ENCODE data around the gene RAET1L.
"Not testable (repeated sequence)": the region's sequence is repeated elsewhere in the genome, so short reads cannot be mapped to it uniquely, and the experiment has no call there.

Gene RAET1L

GRCh38 chr6:150027806-150028565 is 2.7 kb upstream of the RAET1L start:
- no peak for TF ChIP-seq CTCF (conservative IDR thresholded peaks at IDR 0.05; ENCODE audit: control insufficient read depth, insufficient read depth, low read depth, low read length)
- no peak for DNase-seq (ENCODE audit: low read depth)
- H3K4me3 ChIP-seq (ENCODE audit: control insufficient read depth, low read depth, low read length), result no peak overlapping the region

GRCh38 chr6:150026976-150027805 is 1.9 kb upstream of the RAET1L start:
- no peak overlapping the region for H3K4me3 ChIP-seq (ENCODE audit: control insufficient read depth, low read depth, low read length)
- no peak for TF ChIP-seq CTCF (conservative IDR thresholded peaks at IDR 0.05; ENCODE audit: control insufficient read depth, insufficient read depth, low read depth, low read length)
- no peak for DNase-seq (ENCODE audit: low read depth)

- no peak for DNase-seq (ENCODE audit: low read depth)
- TF ChIP-seq CTCF (conservative IDR thresholded peaks at IDR 0.05; ENCODE audit: control insufficient read depth, insufficient read depth, low read depth, low read length), result no peak
- no peak overlapping the region for H3K4me3 ChIP-seq (ENCODE audit: control insufficient read depth, low read depth, low read length)
Observed at GRCh38 chr6:150024646-150025155, 631 bp downstream of the RAET1L start.

GRCh38 chr6:150024021-150024420 is 1.3 kb downstream of the RAET1L start:
- H3K4me3 ChIP-seq (ENCODE audit: control insufficient read depth, low read depth, low read length); DNase-seq (ENCODE audit: low read depth): not testable (repeated sequence)

- not testable (repeated sequence) for H3K4me3 ChIP-seq (ENCODE audit: control insufficient read depth, low read depth, low read length); DNase-seq (ENCODE audit: low read depth)
Observed at GRCh38 chr6:150021870-150022269, 3.5 kb downstream of the RAET1L start.

GRCh38 chr6:150018846-150019580 is 6.3 kb downstream of the RAET1L start:
- no peak for TF ChIP-seq CTCF (conservative IDR thresholded peaks at IDR 0.05; ENCODE audit: control insufficient read depth, insufficient read depth, low read depth, low read length)
- no peak overlapping the region for H3K4me3 ChIP-seq (ENCODE audit: control insufficient read depth, low read depth, low read length)
- DNase-seq (ENCODE audit: low read depth), result no peak

GRCh38 chr6:150017186-150017521 is 8.2 kb downstream of the RAET1L start:
- DNase-seq (ENCODE audit: low read depth); H3K4me3 ChIP-seq (ENCODE audit: control insufficient read depth, low read depth, low read length): not testable (repeated sequence)
